Endothelial cell of umbilical vein (primary cell): ENCODE results near the gene NOP16. TPM values are rescaled to one million over a fixed set of nuclear protein-coding genes. Genes with fewer than 3 reads are reported as not detected.

Experiments
- BruUV-seq: library from RNA; stranded (reverse); fragments of 400-500 nt; replicated peaks from 2 replicates; lab custom pipeline; 2021; lab: Mats Ljungman, UMichigan
- CTCF ChIA-PET: fragments of 300-600, 350-600 bp; sonication (Branson Sonifier 250); formaldehyde crosslinking; loops from one replicate; lab custom pipeline; 2021; ENCODE audit warnings: antibody characterized with exemption, inconsistent platforms; lab: Charles Lee
- POLR2A ChIA-PET: fragments of 300-600, 350-600 bp; sonication (Branson Sonifier 250); formaldehyde crosslinking; loops from one replicate; lab custom pipeline; 2021; ENCODE audit warnings: antibody characterized with exemption, inconsistent platforms; lab: Charles Lee
- DNase-seq: peaks from one replicate; pipeline ENCODE4 v3.0.0-alpha.2; 2011; ENCODE audit warnings: low read depth, low spot score
- FAIRE-seq: peaks from 2 replicates; lab custom pipeline; 2011; peaks lifted over from hg19 to GRCh38; lab: Jason Lieb, UNC
- H2AFZ ChIP-seq: 2 replicates; pipeline ENCODE4 v1.6.0; 2012; ENCODE audit warnings: low read depth, low read length, control low read depth, inconsistent platforms
- H3K27ac ChIP-seq: 2 replicates; pipeline ENCODE4 v1.5.1; 2011; ENCODE audit warnings: low read depth, mild to moderate bottlenecking, control low read depth, low read length, moderate library complexity; ENCODE audit not compliant: insufficient read depth
- H3K27me3 ChIP-seq, 2 experiments: 2 replicates each; pipeline versions ENCODE4 v1.6.0 to v1.6.1; 2011; ENCODE audit warnings: low read length in 2 of 2, mixed read lengths in 1 of 2; ENCODE audit not compliant: control insufficient read depth in 2 of 2, insufficient read depth in 2 of 2
- H3K36me3 ChIP-seq, 2 experiments: 2 replicates in 1 of 2; 3 replicates in 1 of 2; pipeline ENCODE4 v1.5.1; 2011; ENCODE audit warnings: low read length in 2 of 2, mild to moderate bottlenecking in 1 of 2, moderate library complexity in 1 of 2; ENCODE audit not compliant: control insufficient read depth in 2 of 2, insufficient read depth in 2 of 2; ENCODE audit errors: extremely low read depth in 1 of 2
- H3K4me1 ChIP-seq: 3 replicates; pipeline ENCODE4 v1.5.1; 2011; ENCODE audit warnings: mild to moderate bottlenecking, low read length; ENCODE audit not compliant: control insufficient read depth, insufficient read depth; ENCODE audit errors: extremely low read depth
- H3K4me2 ChIP-seq: 2 replicates; pipeline ENCODE4 v1.6.1; 2011; ENCODE audit warnings: low read length, control low read depth, mixed read lengths; ENCODE audit not compliant: insufficient read depth
- H3K4me3 ChIP-seq, 3 experiments: fragments of 200-600 bp in 1 of 3; sonication (generic), shearing (Covaris generic) in 1 of 3; replicated peaks in 1 of 3; 2 replicates each; pipeline ENCODE4 v1.5.1; 2011 to 2016; ENCODE audit warnings: control low read depth in 3 of 3, low read length in 3 of 3, mild to moderate bottlenecking in 2 of 3, inconsistent platforms in 1 of 3, low read depth in 1 of 3, moderate library complexity in 1 of 3; ENCODE audit not compliant: insufficient read depth in 1 of 3
- H3K79me2 ChIP-seq: 2 replicates; pipeline ENCODE4 v1.6.0; 2012; ENCODE audit warnings: low read length, inconsistent platforms; ENCODE audit not compliant: control insufficient read depth, insufficient read depth
- H3K9ac ChIP-seq: replicated peaks from 2 replicates; pipeline ENCODE3; 2011; ENCODE audit warnings: low read length, control low read depth; ENCODE audit not compliant: insufficient read depth; ENCODE audit errors: extremely low read depth
- H3K9me1 ChIP-seq: replicated peaks from 3 replicates; pipeline ENCODE4 v1.6.0; 2011; ENCODE audit warnings: mild to moderate bottlenecking, low read length; ENCODE audit not compliant: control insufficient read depth, insufficient read depth; ENCODE audit errors: extremely low read depth
- H3K9me3 ChIP-seq: replicated peaks from 2 replicates; pipeline ENCODE4 v1.5.1; 2012; ENCODE audit warnings: low read length, inconsistent platforms; ENCODE audit not compliant: control insufficient read depth, insufficient read depth
- H4K20me1 ChIP-seq: replicated peaks from 2 replicates; pipeline ENCODE3; 2011; ENCODE audit warnings: mild to moderate bottlenecking, low read length; ENCODE audit not compliant: control insufficient read depth, insufficient read depth; ENCODE audit errors: extremely low read depth
- CTCF ChIP-seq, 2 donors: IDR thresholded peaks; 1 replicate in 1 of 2; 2 replicates in 1 of 2; pipeline ENCODE4 v1.5.1; 2011; ENCODE audit warnings: low read length in 2 of 2, mild to moderate bottlenecking in 2 of 2, moderate library complexity in 2 of 2, control low read depth in 1 of 2, inconsistent platforms in 1 of 2, low read depth in 1 of 2; ENCODE audit not compliant: insufficient read depth in 1 of 2; ENCODE audit errors: extremely low read depth in 1 of 2
- EZH2 ChIP-seq: IDR thresholded peaks from 2 replicates; pipeline ENCODE4 v1.6.1; 2012; ENCODE audit warnings: borderline replicate concordance, low read depth, mild to moderate bottlenecking, moderate library complexity, low read length, inconsistent platforms; ENCODE audit not compliant: severe bottlenecking
- FOS ChIP-seq: IDR thresholded peaks from 2 replicates; pipeline ENCODE4 v1.6.1; 2011; ENCODE audit warnings: mild to moderate bottlenecking, low read length, moderate library complexity, borderline replicate concordance; ENCODE audit not compliant: insufficient read depth
- GATA2 ChIP-seq: IDR thresholded peaks from 2 replicates; pipeline ENCODE4 v1.7.0; 2011; ENCODE audit warnings: low read depth, mild to moderate bottlenecking, moderate library complexity, mixed read lengths, low read length; ENCODE audit not compliant: insufficient read length, insufficient read depth
- JUN ChIP-seq: IDR thresholded peaks from 2 replicates; pipeline ENCODE4 v1.6.1; 2011; ENCODE audit warnings: borderline replicate concordance, low read depth; ENCODE audit not compliant: insufficient read length, insufficient read depth
- MAX ChIP-seq: IDR thresholded peaks from 2 replicates; pipeline ENCODE4 v1.6.1; 2011; ENCODE audit not compliant: insufficient read depth, insufficient read length
- MYC ChIP-seq: IDR thresholded peaks from one replicate; pipeline ENCODE4 v1.6.1; 2011; ENCODE audit warnings: mild to moderate bottlenecking, low read depth, low read length
- POLR2A ChIP-seq: IDR thresholded peaks from 2 replicates; pipeline ENCODE4 v1.6.1; 2012; ENCODE audit warnings: low read depth, mild to moderate bottlenecking, control low read depth, low read length
- POLR2AphosphoS5 ChIP-seq: IDR thresholded peaks from 2 replicates; pipeline ENCODE4 v1.6.1; 2012; ENCODE audit warnings: low read depth, mild to moderate bottlenecking, control low read depth, low read length, moderate library complexity; ENCODE audit not compliant: insufficient read depth
- dilution Hi-C: fragments of 300-500 bp; cut with MboI; formaldehyde crosslinking; loops from one replicate; pipeline ENCODE4 v1.15.0; 2019; ENCODE audit warnings: low sequenced_read_pairs; ENCODE audit not compliant: extremely low pct_ligation_motif_present
- intact Hi-C: fragments of 100-400 bp; cut with micrococcal nuclease; formaldehyde crosslinking; loops from one replicate; pipeline ENCODE4 v1.10.0; 2022
- polyA plus RNA-seq, 4 experiments: library from polyadenylated mRNA; depleted of rRNA in 3 of 4; stranded (reverse) in 3 of 4; unstranded in 1 of 4; fragments of >200 nt; gene quantifications; 2 replicates each; pipeline versions ENCODE4 v1.2.1 to v1.2.3, GENCODE V29; 2011 to 2012; ENCODE audit warnings: missing spikeins in 1 of 4
- total RNA-seq: library from RNA; stranded (reverse); gene quantifications from 2 replicates; pipeline ENCODE4 v1.2.3, GENCODE V29; 2021

Gene NOP16
- total and polyA plus RNA-seq, 2 donors (not counting 3 experiments of a cell fraction or from before 2014, with no cell fraction given) = 41.1 to 47.4 TPM

- H4K20me1 ChIP-seq = no peaks in the 10 kb centered on the region
- DNase-seq (no peak), FAIRE-seq (no peak)
- no TSS peak for BruUV-seq
- H3K9me3 ChIP-seq = no peaks in the 10 kb centered on the region
- dilution Hi-C loops (no loop called here), intact Hi-C loops (no loop called here)
- no peak overlapping the region for H3K27ac ChIP-seq
- no peak overlapping the region for H3K9ac ChIP-seq
- H3K4me1 ChIP-seq = no peaks in the 10 kb centered on the region
- no peaks in the 10 kb centered on the region for H3K27me3 ChIP-seq
- H3K4me2 ChIP-seq = no peak overlapping the region
- H3K9me1 ChIP-seq = no peaks in the 10 kb centered on the region
- no peak overlapping the region for H3K4me3 ChIP-seq
- POLR2A ChIA-PET = no interaction called here
- peaks cover 60% of the 10 kb centered on the region for H3K79me2 ChIP-seq
- TF ChIP-seq GATA2 (no peak), EZH2 (no peak), JUN (no peak), MAX (no peak), FOS (no peak), POLR2A (no peak), CTCF (IDR thresholded peaks at IDR 0.05; ENCODE audit: extremely low read depth in 1 of 2, insufficient read depth in 1 of 2, low read depth in 1 of 2, low read length in 2 of 2) (no peak), MYC (no peak), POLR2AphosphoS5 (no peak)
- no peak overlapping the region for H2AFZ ChIP-seq
- CTCF ChIA-PET = no interaction called here
- H3K36me3 ChIP-seq = peaks cover 12 to 17% of the 10 kb centered on the region in 2 experiments
These were observed 32.8 kb downstream of the NOP16 start for GRCh38 chr5:176355400-176356178.
